Neural progenitor cell (in vitro differentiated cells): ENCODE measurements around the gene MSI2.

Experiments used
- CTCF ChIP-seq: fragments of 200-600 bp; sonication (generic); IDR thresholded peaks from 2 replicates; pipeline ENCODE4 v1.5.1; 2017; ENCODE audit warnings: antibody characterized with exemption, mild to moderate bottlenecking
- EZH2 ChIP-seq: fragments of 200-600 bp; sonication (generic); IDR thresholded peaks from 2 replicates; pipeline ENCODE4 v1.6.1; 2017; ENCODE audit warnings: antibody characterized with exemption, mild to moderate bottlenecking, moderate library complexity
- EZH2phosphoT487 ChIP-seq: fragments of 200-600 bp; sonication (generic); IDR thresholded peaks from 2 replicates; pipeline ENCODE4 v1.6.1; 2017; ENCODE audit warnings: antibody characterized with exemption

- TF ChIP-seq CTCF (no peak), EZH2 (no peak), EZH2phosphoT487 (no peak)
Measured at GRCh38 chr17:57607553-57608120, 351.3 kb downstream of the MSI2 start.
